Activated effector memory CD4-positive, alpha-beta T cell treated with anti-CD3 and anti-CD28 coated beads, Interleukin-2, amount 50 U/mL, for 16 hours (primary cell): Measurements from ENCODE around the gene SKOR2.
A peak's percentile ranks its signal among the peaks of the same experiment; 100 is the strongest.
"Not testable (repeated sequence)": the region's sequence is repeated elsewhere in the genome, so short reads cannot be mapped to it uniquely, and the experiment has no call there.

Experiments used
- DNase-seq: peaks from one replicate; pipeline ENCODE4 v3.0.0-alpha.2; 2020

The SKOR2 gene

DNA sequence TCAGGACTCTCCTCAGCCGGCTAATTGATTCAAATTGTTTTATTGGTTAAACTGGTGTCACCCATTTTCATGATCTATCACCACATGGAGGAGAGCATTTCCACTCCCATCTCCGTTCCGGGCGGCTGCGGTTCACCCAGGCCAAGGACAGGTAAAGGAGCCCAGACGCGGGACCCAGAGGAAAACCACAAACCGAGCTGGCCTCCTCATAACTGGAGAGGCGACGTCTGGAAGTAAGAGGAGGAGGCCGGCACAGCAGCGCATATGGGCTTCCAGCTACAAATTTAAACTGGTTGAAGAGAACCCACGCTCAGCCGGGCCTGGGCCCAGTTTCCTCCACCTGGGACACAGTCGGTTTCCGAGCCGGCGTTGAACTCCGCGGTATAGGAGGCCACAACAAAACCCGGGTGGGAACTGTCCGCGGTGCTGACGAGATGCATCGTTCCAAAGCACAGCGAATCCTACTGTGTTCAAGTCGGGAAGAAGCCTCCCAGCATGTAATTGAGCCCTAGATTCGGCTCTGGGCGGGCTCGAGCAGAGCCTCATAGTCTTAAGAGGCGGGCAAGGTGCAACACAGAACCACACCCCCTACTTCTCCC, 3.0 kb upstream of the SKOR2 start:
- DNase-seq: no peak

- DNase-seq: no peak
Observed at GRCh38 chr18:47253101-47253654, 1.7 kb upstream of the SKOR2 start.

DNA sequence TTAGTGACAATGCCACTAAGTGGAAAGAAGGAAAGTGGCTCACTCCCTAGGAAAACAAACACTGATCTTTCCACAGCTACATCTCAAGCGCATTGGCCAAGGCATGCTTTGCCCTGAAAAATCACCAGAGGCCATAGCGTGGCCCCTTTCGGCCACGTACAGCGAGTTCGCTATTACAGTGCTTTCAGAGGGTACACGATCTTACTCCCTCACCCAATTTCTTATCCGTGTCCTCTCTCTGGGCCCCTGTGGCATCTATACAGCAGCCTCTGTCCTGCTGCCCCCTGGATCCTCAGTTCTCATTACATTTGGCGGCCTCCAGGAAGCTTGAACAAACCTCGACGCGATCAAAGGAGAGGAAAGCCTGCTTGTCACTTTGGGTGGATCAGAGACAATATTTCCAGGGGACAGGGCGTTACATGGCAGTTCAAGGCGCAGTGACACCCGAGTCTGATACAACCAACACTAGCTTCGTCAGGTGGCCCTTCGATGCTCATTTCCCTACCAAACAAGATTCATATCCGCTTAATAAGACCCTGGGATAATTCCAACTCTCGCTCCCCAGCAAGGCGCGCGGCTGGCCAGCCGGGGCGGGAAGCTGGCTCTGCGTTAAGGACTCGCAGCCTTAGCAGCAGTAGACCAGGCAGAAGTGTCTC, 941 bp downstream of the SKOR2 start:
- DNase-seq: no peak

DNA sequence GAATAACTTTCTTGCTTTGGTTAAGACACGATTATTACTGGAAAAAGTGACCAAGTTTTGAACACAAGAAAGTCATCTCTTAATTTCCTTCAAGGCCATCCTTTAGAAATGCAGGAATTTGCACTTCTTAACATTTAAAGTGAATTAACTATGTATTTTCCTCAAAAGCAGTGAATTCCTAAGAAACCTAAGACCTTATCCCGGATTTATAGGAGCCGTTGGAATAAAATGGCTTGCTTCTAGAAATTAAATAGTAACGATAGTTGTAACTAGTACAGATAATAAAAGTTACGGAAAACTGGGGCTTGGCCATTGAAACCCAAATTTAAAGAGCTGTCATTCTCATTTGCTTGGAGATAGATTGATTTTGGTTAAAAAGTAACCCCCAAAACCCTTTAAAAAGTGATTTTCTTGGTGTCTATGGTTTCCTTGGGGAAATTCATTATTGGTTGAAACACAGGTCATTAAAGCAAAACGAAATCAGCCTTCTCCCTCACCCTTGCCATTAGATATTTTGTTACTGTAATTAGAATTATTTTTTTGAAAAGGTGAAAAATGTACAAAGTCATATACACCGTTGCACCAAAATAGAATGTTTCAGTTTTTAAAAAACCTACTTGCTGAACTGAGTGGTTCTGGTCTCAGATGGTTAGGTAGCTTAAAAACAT, 2.0 kb downstream of the SKOR2 start:
- DNase-seq: no peak

DNA sequence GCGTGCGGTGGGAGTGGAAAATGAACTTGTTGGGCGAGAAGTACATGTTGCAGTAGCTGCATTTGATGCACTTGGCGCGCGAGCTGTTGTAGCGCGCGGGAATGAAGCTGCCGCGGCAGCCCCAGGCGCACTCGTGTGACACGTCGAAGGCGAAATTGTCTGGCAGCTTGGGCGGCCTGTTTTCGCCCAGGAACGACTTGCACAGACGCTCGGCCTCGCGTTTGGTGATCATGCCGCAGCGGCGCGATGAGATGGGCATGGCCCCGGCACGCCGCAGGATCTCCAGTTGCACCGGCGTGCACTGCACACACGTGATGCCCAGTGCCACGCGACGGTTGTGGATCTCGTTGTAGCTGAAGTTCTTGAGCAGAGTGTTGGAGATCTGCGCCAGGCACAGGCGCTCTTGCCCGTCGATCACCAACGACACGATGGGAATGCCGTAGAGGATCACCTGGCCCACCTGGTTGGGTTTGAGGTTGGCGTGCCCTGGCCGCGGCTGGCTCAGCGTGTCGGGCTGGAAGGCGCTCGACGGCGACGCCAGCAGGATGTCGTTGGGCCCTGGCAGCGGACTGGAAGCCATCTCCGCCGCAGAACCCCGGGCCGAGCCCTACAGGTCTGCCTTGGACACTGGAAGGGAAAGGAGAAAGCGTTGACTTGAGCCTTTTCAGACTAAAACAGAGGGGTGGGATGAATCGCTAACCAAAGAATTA, 2.7 kb downstream of the SKOR2 start:
- no peak for DNase-seq

DNA sequence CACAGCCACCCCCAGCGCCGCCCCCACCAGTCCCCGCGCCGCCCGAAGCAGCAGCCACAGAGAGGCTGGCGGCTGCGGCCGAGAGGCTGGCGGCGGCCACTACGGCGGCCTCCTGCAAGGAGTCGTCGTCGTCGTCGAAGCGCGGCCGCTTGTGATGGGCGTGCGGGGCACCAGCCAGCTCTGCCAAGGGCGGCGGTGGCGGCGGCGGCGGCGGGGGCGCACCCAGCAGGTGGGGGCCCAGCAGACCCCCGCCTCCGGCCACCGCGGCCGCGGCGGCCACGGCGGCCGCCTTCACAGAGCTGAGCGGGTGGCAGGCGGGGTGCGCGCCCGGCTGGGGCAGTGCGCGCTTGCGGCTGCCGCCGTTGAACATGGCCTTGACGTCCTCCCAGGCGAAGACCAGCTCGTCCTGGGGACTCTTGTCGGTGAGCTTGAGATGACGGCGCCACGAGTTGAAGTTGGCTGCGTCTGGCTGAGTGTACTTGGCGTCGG, 3.3 kb downstream of the SKOR2 start:
- DNase-seq: no peak

GRCh38 chr18:47247416-47248114, 3.9 kb downstream of the SKOR2 start:
- DNase-seq: no peak

- DNase-seq: no peak
Observed at GRCh38 chr18:47247036-47247415, 4.4 kb downstream of the SKOR2 start.

DNA sequence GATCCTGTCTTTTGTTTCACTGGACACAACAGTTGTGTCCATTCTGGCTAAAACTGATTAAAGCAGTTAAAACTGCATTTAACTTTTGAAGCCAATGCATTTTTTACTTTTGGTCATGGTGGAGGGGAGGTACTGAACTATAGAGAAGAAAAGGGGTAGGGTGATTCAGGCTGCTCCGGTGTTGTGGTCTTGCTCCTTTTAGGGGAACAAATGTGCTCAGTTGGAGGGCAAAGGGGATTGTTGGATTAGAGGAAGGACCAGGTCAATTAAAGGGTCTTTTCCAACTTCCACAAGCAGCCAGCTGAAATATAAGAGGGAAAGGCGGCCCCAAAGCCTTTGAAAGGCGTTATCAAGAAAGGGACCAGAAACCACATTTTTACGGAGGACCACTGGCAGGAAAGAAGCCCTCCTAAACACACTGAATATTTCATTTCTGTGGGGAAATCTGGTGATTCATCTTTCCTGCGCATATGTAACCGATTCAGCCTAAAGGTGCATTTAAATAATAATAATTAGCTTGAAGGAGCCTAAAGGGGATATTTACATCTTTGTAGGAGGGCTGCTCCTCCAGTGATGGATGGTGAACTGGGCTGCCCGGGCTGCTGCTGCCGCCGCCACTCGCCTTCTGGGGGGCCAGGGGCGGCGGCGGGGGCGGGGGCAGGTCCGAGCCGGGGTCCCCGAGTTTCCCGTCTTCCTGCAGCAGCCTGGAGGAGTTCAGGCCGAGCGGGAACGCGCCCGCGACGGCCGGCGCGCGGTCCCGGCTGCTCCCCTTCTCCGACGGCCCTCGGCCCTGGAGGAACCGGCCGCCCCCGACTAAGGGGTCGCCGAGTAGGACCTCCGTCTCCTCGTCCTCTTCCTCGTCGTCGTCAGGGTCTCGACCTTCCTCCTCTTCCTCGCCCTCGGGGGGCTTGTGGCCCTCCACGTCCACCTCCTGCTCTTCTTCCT, 5.2 kb downstream of the SKOR2 start:
- no peak for DNase-seq

DNA sequence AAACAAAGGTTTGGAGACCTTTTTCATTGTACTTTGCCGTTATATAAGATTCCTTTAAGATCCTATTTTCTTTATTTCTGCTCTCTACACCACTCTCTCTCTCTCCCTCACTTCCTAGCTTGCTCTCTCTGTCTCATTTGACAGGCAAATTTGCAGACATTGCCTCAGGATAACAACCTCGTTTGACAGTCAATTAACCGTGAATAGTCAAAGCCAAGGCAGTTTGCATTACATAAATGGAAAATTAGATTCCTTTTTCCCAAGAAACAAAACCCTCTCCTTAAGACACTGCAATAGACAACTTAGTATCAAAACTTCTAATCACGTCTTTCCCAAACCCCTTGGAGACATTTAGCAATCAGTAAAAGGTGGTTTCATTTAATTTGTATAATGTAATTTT, 7.4 kb downstream of the SKOR2 start:
- DNase-seq: no peak

GRCh38 chr18:47235096-47235495, 16.4 kb downstream of the SKOR2 start:
- no peak for DNase-seq

DNA sequence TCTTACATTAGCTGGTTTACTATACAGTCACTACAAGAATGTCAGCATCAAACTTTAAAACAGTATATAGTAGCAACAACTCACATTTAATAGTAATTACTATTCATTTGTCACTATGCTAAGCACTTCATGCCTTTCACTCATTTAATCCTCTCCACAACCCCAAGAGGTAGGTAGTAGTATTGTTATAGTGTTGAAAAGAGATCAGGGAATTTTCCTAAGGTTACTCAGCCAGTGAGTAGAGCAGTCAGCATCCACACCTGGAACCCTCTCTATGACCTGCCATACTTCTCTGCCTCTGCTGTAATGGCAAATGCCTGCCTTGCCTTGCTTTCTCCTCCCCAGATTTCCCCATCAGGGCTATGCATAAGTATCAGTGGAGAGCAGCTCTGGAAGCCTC, 24.8 kb downstream of the SKOR2 start:
- DNase-seq: no peak

DNA sequence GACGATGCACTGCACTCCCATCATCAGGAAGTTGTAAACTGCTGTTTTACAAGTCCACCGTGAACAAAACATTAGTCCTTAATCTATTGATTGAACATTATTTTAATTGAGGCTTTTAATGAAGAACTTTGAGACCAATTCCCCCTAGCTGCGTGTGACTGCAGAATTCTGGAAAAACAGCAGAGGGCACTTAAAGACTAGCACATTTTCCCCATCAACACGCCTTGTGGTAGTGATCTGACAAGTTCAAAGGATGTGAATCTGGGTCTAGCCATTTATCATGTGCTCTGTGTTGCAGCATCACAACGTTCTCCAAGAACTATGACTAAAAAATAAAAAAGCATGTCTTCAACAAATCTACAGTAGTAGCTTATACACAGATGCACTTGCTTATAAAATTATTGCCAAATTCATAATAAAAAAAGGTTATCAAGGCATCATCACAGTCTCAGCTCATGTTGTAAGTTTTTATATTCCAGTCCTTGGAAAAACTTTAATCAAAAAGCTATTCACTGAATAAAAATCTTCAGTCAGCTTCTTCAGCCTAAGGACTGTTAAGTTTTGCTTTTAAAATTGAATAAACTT, 35.8 kb downstream of the SKOR2 start:
- no peak for DNase-seq

GRCh38 chr18:47209171-47209570, 42.3 kb downstream of the SKOR2 start:
- DNase-seq: no peak

GRCh38 chr18:47206945-47207637, 44.4 kb downstream of the SKOR2 start:
- no peak for DNase-seq

DNA sequence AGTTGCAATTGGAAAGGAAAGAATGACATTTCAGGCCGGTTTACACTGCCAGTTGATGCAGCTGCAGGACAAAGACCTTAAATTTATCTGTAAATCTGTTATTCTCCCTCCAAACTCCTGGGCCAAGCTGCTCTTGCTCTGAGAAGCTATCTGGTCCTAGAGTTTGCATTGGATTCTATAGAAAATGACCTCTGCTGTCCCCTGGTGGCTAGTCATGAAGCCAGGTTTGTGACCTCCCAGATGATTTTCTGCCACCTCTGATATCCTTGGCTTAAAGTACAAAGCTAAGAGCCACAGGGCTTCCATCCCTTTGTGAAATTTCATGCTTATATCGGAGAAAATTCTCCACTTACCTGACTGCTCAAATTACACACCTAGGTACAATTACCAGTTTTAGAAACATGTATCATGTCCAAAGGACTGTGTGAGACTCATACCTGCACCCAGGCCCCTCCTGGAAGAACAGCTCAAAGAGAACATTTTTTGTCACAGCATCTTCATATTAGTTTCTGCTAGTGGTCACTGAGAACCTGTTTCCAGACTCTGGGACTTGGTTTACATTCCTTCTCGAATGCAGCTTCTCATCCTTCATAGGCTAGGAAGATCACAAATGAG, 46.4 kb downstream of the SKOR2 start:
- DNase-seq: peak; percentile 65

- DNase-seq: no peak
Observed at GRCh38 chr18:47203626-47204464, 47.6 kb downstream of the SKOR2 start.

DNA sequence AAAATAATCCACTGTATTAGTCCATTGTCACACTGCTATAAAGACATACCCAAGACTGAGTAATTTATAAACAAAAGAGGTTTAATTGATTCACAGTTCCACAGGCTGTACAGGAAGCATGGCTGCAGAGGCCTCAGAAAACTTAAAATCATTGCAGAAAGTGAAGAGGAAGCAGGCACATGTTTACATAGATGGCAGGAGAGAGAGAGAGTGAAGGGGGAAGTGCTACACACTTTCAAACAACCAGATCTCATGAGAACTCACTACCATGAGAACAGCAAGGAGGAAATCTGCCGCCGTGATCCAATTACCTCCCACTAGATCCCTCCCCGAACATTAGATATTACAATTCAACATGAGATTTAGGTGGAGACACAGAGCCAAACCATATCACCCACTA, 55.5 kb downstream of the SKOR2 start:
- not testable (repeated sequence) for DNase-seq

GRCh38 chr18:47191961-47192360, 59.5 kb downstream of the SKOR2 start:
- no peak for DNase-seq
